Measurements from ENCODE around the gene MIDN. TPM values are rescaled to one million over a fixed set of nuclear protein-coding genes. Genes with fewer than 3 reads are reported as not detected.

Gene MIDN
- total and polyA plus RNA-seq, 2 of the 4 experiments (the other 2 are of a cell fraction): 2.5 to 26.0 TPM

DNA sequence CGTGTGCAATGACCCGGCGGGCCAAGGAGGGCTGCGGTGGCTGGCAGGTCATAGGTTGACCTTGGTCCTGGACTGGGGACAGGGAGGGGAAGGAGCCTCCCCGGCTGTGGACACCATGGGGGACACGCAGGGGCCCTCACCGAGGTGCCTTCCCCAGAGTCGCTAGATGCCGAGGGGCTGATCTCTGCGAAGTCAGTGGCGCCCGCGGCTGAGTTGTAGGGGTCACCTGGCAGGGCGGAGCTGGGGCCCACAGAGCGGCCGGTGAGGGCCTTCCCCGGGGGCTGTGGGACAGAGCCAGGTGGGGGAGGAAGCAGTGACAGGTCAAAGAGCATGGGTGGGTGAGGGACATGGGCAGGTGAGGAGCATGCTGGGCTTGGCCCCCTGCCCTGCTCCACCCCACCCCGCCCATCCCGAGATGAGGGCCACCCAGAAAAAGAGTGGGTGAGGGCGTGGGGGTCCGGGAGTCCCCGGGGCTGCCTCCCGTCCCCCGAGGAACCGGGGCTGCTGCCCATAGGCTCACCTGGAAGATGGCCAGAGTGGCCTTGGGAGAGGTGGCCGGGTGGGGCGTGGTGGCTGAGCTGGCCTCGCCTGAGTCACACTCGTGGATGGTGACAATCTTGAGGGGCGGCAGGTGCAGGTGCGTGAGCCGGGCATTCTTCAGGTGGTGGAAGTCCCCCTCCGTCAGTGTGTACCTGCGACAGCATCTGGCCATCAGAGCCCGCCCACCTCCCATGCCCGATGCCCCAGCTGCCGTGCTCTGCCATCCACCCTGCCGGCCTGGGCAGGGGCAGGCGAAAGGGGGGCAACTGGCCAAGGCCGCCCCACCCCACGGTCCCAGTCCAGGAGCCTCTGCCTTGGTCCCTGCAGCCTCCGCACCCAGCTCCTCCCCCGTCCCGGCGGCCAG, 14.1 kb upstream of the MIDN start:
- H4K91ac ChIP-seq (ENCODE audit: insufficient read depth, low read depth, low read length): no peak overlapping the region
- peaks cover 10 to 38% of the 10 kb centered on the region in 2 experiments for H3K79me1 ChIP-seq (ENCODE audit: low read depth in 1 of 2, low read length in 2 of 2)
- H3K14ac ChIP-seq (replicated peaks; ENCODE audit: low read depth, low read length): no peak overlapping the region
- no peak for TF ChIP-seq RAD21 (IDR thresholded peaks at IDR 0.05; ENCODE audit: low read length)
- TF ChIP-seq, protein P1, sequence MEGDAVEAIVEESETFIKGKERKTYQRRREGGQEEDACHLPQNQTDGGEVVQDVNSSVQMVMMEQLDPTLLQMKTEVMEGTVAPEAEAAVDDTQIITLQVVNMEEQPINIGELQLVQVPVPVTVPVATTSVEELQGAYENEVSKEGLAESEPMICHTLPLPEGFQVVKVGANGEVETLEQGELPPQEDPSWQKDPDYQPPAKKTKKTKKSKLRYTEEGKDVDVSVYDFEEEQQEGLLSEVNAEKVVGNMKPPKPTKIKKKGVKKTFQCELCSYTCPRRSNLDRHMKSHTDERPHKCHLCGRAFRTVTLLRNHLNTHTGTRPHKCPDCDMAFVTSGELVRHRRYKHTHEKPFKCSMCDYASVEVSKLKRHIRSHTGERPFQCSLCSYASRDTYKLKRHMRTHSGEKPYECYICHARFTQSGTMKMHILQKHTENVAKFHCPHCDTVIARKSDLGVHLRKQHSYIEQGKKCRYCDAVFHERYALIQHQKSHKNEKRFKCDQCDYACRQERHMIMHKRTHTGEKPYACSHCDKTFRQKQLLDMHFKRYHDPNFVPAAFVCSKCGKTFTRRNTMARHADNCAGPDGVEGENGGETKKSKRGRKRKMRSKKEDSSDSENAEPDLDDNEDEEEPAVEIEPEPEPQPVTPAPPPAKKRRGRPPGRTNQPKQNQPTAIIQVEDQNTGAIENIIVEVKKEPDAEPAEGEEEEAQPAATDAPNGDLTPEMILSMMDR (conservative IDR thresholded peaks at IDR 0.05; ENCODE audit: low read depth, low read length): no peak
- no peak for TF ChIP-seq RFX5 (IDR thresholded peaks at IDR 0.05; ENCODE audit: low read depth, low read length)
- TF ChIP-seq, protein P2, sequence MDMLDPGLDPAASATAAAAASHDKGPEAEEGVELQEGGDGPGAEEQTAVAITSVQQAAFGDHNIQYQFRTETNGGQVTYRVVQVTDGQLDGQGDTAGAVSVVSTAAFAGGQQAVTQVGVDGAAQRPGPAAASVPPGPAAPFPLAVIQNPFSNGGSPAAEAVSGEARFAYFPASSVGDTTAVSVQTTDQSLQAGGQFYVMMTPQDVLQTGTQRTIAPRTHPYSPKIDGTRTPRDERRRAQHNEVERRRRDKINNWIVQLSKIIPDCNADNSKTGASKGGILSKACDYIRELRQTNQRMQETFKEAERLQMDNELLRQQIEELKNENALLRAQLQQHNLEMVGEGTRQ (IDR thresholded peaks at IDR 0.05; ENCODE audit: low read depth, low read length): no peak
- no peak for TF ChIP-seq SMC3 (IDR thresholded peaks at IDR 0.05; ENCODE audit: low read depth, low read length)
- no peak for TF ChIP-seq MAFK (IDR thresholded peaks at IDR 0.05; ENCODE audit: low read depth, low read length)
- no peak for TF ChIP-seq CHD1 (IDR thresholded peaks at IDR 0.05; ENCODE audit: low read depth, low read length)
- TF ChIP-seq POLR2A (IDR thresholded peaks at IDR 0.05; ENCODE audit: low read depth, low read length): no peak
- TF ChIP-seq MAZ (IDR thresholded peaks at IDR 0.05; ENCODE audit: borderline replicate concordance, low read depth, low read length): no peak
- TF ChIP-seq MXI1 (IDR thresholded peaks at IDR 0.05; ENCODE audit: borderline replicate concordance, low read depth, low read length): no peak
- no peak for TF ChIP-seq NFE2L2 (IDR thresholded peaks at IDR 0.05; ENCODE audit: low read depth, low read length)
- TF ChIP-seq RCOR1 (IDR thresholded peaks at IDR 0.05; ENCODE audit: insufficient replicate concordance, low read length): no peak
- H3K18ac ChIP-seq (ENCODE audit: low read depth, low read length): no peak overlapping the region
- H2AFZ ChIP-seq (replicated peaks; ENCODE audit: low read length, poor library complexity): no peak overlapping the region
- no peaks in the 10 kb centered on the region for H3K9me1 ChIP-seq (ENCODE audit: insufficient read depth, low read length)
- in situ Hi-C loops (cut with MboI; ENCODE audit: low sequenced_read_pairs): no loop called here
- no peaks in the 10 kb centered on the region for H3K9me3 ChIP-seq (ENCODE audit: control insufficient read depth, insufficient read depth, low read length)
- 97% methylated on average over 18 of the region's 45 CpGs; no CpG with 5 or more reads in 1 of the 2 experiments for WGBS, 2 experiments (ENCODE audit: extremely low coverage in 2 of 2, insufficient read length in 1 of 2)
- H3K27me3 ChIP-seq (ENCODE audit: control insufficient read depth, insufficient read depth, low read length): no peaks in the 10 kb centered on the region
- no peak for DNase-seq
- H3K4me1 ChIP-seq (ENCODE audit: control insufficient read depth, insufficient read depth, low read length): peaks cover 24% of the 10 kb centered on the region
- H3K4ac ChIP-seq (ENCODE audit: low read depth, low read length): no peak overlapping the region
- no peak overlapping the region for H2BK15ac ChIP-seq (ENCODE audit: low read depth, low read length)
- H4K8ac ChIP-seq (ENCODE audit: low read depth in 2 of 2, low read length in 2 of 2): no peak overlapping the region
- no peak overlapping the region for H3K9ac ChIP-seq (ENCODE audit: low read depth, low read length)
- no peak overlapping the region for H3K4me3 ChIP-seq (ENCODE audit: insufficient read depth, low read depth, low read length)
- peaks cover 40% of the 10 kb centered on the region for H3K36me3 ChIP-seq (ENCODE audit: control insufficient read depth, insufficient read depth, low read length)
- dilution Hi-C loops (cut with HindIII; ENCODE audit: low sequenced_read_pairs, unreplicated experiment): no loop called here
- no peak overlapping the region for H2AK5ac ChIP-seq (ENCODE audit: low read depth, low read length)
- ATAC-seq (ENCODE audit: low read depth): no peak
- intact Hi-C loops (cut with micrococcal nuclease): no loop called here
- POLR2A ChIA-PET (ENCODE audit: unreplicated experiment): no interaction called here
- H4K20me1 ChIP-seq (ENCODE audit: insufficient read depth, low read length): peaks cover 38% of the 10 kb centered on the region
- CTCF ChIA-PET: interaction anchor here (0.6 kb wide), 1 partner anchor 17 kb away, joined by 4 read pairs; no protein-coding TSS in a partner anchor
- no peak overlapping the region for H3K23ac ChIP-seq (ENCODE audit: low read depth, low read length)
- no peak overlapping the region for H2BK5ac ChIP-seq (ENCODE audit: low read depth, low read length, poor library complexity, severe bottlenecking)
- H2AK9ac ChIP-seq (replicated peaks; ENCODE audit: low read depth, low read length, poor library complexity): no peak overlapping the region
- BruUV-seq (replicated peaks): no TSS peak
- no peak overlapping the region for H3K56ac ChIP-seq (ENCODE audit: extremely low read depth, insufficient read depth, low read length)
- H2BK120ac ChIP-seq (ENCODE audit: low read depth, low read length): no peak overlapping the region
- H3K27ac ChIP-seq (ENCODE audit: insufficient read depth, low read length): no peak overlapping the region
- no peak overlapping the region for H2BK20ac ChIP-seq (ENCODE audit: low read depth, low read length)
- no peak overlapping the region for H3K4me2 ChIP-seq (ENCODE audit: low read depth, low read length)
- no peak overlapping the region for H4K5ac ChIP-seq (ENCODE audit: low read depth, low read length)
